Mesothelial cell of epicardium (in vitro differentiated cells): ENCODE measurements around the gene CTNNA1. TPM values are rescaled to one million over a fixed set of nuclear protein-coding genes. Genes with fewer than 3 reads are reported as not detected.
A peak's percentile ranks its signal among the peaks of the same experiment; 100 is the strongest.
"Not testable (repeated sequence)": the region's sequence is repeated elsewhere in the genome, so short reads cannot be mapped to it uniquely, and the experiment has no call there.

Experiments
- DNase-seq, 2 experiments: peaks; one replicate each; pipeline ENCODE4 v3.0.0; 2021; ENCODE audit warnings: low spot score in 2 of 2; ENCODE audit not compliant: unreplicated experiment in 2 of 2
- H3K27ac Mint-ChIP-seq: 2 replicates; pipeline ENCODE4 v1.8.0; 2021; ENCODE audit warnings: mixed read lengths
- H3K27me3 Mint-ChIP-seq: 2 replicates; pipeline ENCODE4 v1.8.0; 2021; ENCODE audit warnings: low read depth, mixed read lengths
- H3K36me3 Mint-ChIP-seq: 2 replicates; pipeline ENCODE4 v1.8.0; 2021; ENCODE audit warnings: mixed read lengths
- H3K4me1 Mint-ChIP-seq: 2 replicates; pipeline ENCODE4 v1.8.0; 2021; ENCODE audit warnings: mixed read lengths
- H3K4me3 Mint-ChIP-seq: 2 replicates; pipeline ENCODE4 v1.8.0; 2021; ENCODE audit warnings: mild to moderate bottlenecking, moderate library complexity, mixed read lengths
- H3K9me3 Mint-ChIP-seq: 2 replicates; pipeline ENCODE4 v1.8.0; 2021; ENCODE audit warnings: mixed read lengths
- CTCF ChIP-seq: fragments of 200-600 bp; sonication (generic); IDR thresholded peaks from one replicate; pipeline ENCODE4 v1.5.0; 2021; ENCODE audit warnings: antibody characterized with exemption; ENCODE audit not compliant: unreplicated experiment
- total RNA-seq: library from RNA; stranded (reverse); gene quantifications from 3 replicates; pipeline ENCODE4 v1.2.1, GENCODE V29; 2021

Gene CTNNA1
- total RNA-seq, 1 donor from 2014 or later = 427 TPM

GRCh38 chr5:138745268-138745667 is 8.0 kb upstream of the CTNNA1 start:
- peaks cover 3% of the 10 kb centered on the region for H3K4me1 Mint-ChIP-seq
- no peaks in the 10 kb centered on the region for H3K9me3 Mint-ChIP-seq
- DNase-seq = no peak
- H3K27ac Mint-ChIP-seq = no peak overlapping the region
- H3K27me3 Mint-ChIP-seq = no peaks in the 10 kb centered on the region
- no peak overlapping the region for H3K4me3 Mint-ChIP-seq
- TF ChIP-seq CTCF = no peak
- no peaks in the 10 kb centered on the region for H3K36me3 Mint-ChIP-seq

DNA sequence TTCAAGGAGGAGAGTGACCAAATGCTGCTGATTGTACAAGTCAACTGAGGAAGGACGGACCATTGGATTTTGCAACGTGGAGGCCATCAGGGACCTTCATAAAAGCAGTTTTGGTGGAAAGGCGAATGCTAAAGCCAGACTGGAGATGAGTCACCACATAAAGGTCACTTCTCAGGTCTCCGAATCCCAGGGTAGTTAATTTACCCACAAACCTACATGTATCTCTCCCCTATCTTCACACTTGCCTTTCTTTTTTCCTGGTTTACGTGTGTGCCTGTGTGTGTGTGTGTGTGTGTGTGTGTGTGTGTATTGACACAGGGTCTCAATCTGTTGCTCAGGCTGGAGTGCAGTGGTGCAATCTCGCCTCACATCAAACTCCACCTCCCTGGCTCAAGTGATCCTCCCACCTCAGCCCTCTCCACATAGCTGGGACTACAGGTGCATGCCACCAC is 4.6 kb upstream of the CTNNA1 start:
- Mint-ChIP-seq H3K9me3 (no peaks in the 10 kb centered on the region), H3K27ac (no peak overlapping the region), H3K36me3 (no peaks in the 10 kb centered on the region), H3K4me1 (peaks cover 5% of the 10 kb centered on the region), H3K4me3 (no peak overlapping the region), H3K27me3 (no peaks in the 10 kb centered on the region)
- DNase-seq = no peak
- TF ChIP-seq CTCF = no peak

GRCh38 chr5:138751344-138751743 is 1.9 kb upstream of the CTNNA1 start:
- not testable (repeated sequence) for DNase-seq, H3K27ac Mint-ChIP-seq, H3K27me3 Mint-ChIP-seq, H3K9me3 Mint-ChIP-seq, H3K4me3 Mint-ChIP-seq
- peaks cover 14% of the 10 kb centered on the region for H3K36me3 Mint-ChIP-seq
- peaks cover 21% of the 10 kb centered on the region for H3K4me1 Mint-ChIP-seq

GRCh38 chr5:138752341-138752950 is 779 bp upstream of the CTNNA1 start:
- Mint-ChIP-seq H3K27me3 (no peaks in the 10 kb centered on the region), H3K36me3 (peaks cover 26% of the 10 kb centered on the region), H3K9me3 (peaks cover 11% of the 10 kb centered on the region), H3K27ac (peak overlapping the region; percentile 95), H3K4me1 (peaks cover 25% of the 10 kb centered on the region), H3K4me3 (peak overlapping the region; percentile 73)
- no peak for DNase-seq
- TF ChIP-seq CTCF = no peak

- H3K27ac Mint-ChIP-seq = peak overlapping the region; percentile 98
- peaks cover 20% of the 10 kb centered on the region for H3K9me3 Mint-ChIP-seq
- no peaks in the 10 kb centered on the region for H3K27me3 Mint-ChIP-seq
- peaks cover 25% of the 10 kb centered on the region for H3K4me1 Mint-ChIP-seq
- DNase-seq = peak; percentile 53 to 73
- no peak for TF ChIP-seq CTCF
- peak overlapping the region; percentile 87 for H3K4me3 Mint-ChIP-seq
- H3K36me3 Mint-ChIP-seq = peaks cover 35% of the 10 kb centered on the region
These were observed 821 bp downstream of the CTNNA1 start for GRCh38 chr5:138753794-138754698.

- peaks cover 20% of the 10 kb centered on the region for H3K9me3 Mint-ChIP-seq
- no peak for DNase-seq
- TF ChIP-seq CTCF = no peak
- H3K36me3 Mint-ChIP-seq = peaks cover 41% of the 10 kb centered on the region
- peaks cover 25% of the 10 kb centered on the region for H3K4me1 Mint-ChIP-seq
- H3K27ac Mint-ChIP-seq = peak overlapping the region; percentile 98
- no peaks in the 10 kb centered on the region for H3K27me3 Mint-ChIP-seq
- peak overlapping the region; percentile 87 for H3K4me3 Mint-ChIP-seq
These were observed 1.5 kb downstream of the CTNNA1 start for GRCh38 chr5:138754699-138755057.
